ENCODE results near the gene CENPS. TPM values are rescaled to one million over a fixed set of nuclear protein-coding genes. Genes with fewer than 3 reads are reported as not detected.
A peak's percentile ranks its signal among the peaks of the same experiment; 100 is the strongest.
"Not testable (repeated sequence)": the region's sequence is repeated elsewhere in the genome, so short reads cannot be mapped to it uniquely, and the experiment has no call there.

Gene CENPS
- total RNA-seq, 6 donors from 2014 or later, result 1.4 to 23.0 (median 14.3) TPM

GRCh38 chr1:10473145-10473765 lies 43.0 kb downstream of the CENPS start:
- WGBS, 2 donors, result 87 to 91% methylated on average over 23 of the region's 23 CpGs
- peak overlapping the region in 1 of 4 donors; percentile 86 for H3K4me3 ChIP-seq
- DNase-seq, result no peak
- TF ChIP-seq EP300 (IDR thresholded peaks at IDR 0.05), result no peak
- TF ChIP-seq POLR2A (IDR thresholded peaks at IDR 0.05), result no peak
- no peak for TF ChIP-seq POLR2AphosphoS5 (IDR thresholded peaks at IDR 0.05)
- TF ChIP-seq, protein P1, sequence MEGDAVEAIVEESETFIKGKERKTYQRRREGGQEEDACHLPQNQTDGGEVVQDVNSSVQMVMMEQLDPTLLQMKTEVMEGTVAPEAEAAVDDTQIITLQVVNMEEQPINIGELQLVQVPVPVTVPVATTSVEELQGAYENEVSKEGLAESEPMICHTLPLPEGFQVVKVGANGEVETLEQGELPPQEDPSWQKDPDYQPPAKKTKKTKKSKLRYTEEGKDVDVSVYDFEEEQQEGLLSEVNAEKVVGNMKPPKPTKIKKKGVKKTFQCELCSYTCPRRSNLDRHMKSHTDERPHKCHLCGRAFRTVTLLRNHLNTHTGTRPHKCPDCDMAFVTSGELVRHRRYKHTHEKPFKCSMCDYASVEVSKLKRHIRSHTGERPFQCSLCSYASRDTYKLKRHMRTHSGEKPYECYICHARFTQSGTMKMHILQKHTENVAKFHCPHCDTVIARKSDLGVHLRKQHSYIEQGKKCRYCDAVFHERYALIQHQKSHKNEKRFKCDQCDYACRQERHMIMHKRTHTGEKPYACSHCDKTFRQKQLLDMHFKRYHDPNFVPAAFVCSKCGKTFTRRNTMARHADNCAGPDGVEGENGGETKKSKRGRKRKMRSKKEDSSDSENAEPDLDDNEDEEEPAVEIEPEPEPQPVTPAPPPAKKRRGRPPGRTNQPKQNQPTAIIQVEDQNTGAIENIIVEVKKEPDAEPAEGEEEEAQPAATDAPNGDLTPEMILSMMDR (IDR thresholded peaks at IDR 0.05), result no peak
- no peaks in the 10 kb centered on the region for H3K27me3 ChIP-seq
- H3K36me3 ChIP-seq, result peaks cover 2 to 11% (median 7%) of the 10 kb centered on the region in 4 donors
- H3K4me1 ChIP-seq, result peaks cover 19 to 45% (median 30%) of the 10 kb centered on the region in 4 donors
- H3K27ac ChIP-seq, result peak overlapping the region in 2 of 4 donors; percentile 81 to 85
- no peak for ATAC-seq (ENCODE audit: low FRiP score in 2 of 2)
- no peaks in the 10 kb centered on the region for H3K9me3 ChIP-seq

DNA sequence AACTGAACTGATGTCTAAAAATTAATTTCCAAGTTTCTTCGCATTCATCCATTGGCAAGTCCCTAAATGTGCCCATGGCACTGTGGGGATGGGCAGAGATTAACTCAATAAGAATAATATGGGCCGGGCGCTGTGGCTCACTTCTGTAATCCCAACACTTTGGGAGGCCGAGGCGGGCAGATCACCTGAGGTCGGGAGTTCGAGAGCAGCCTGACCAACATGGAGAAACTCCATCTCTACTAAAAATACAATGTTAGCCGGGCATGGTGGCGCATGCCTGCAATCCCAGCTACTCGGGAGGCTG lies 44.0 kb downstream of the CENPS start:
- Histone ChIP-seq H3K27ac (peak overlapping the region in 3 of 4 donors; percentile 82 to 93 (median 88)), H3K4me1 (peaks cover 19 to 45% (median 30%) of the 10 kb centered on the region in 4 donors), H3K4me3 (peak overlapping the region in 3 of 4 donors; percentile 81 to 87 (median 82))
- not testable (repeated sequence) for H3K36me3 ChIP-seq; H3K27me3 ChIP-seq; DNase-seq; H3K9me3 ChIP-seq; ATAC-seq (ENCODE audit: low FRiP score in 2 of 2)
- WGBS, 2 donors, result 86 to 91% methylated on average over 10 of the region's 10 CpGs

GRCh38 chr1:10474613-10475507 lies 44.6 kb downstream of the CENPS start, which contains the start of gene PEX14:
Gene PEX14 (plus strand): TSS chr1:10474950. CDS start chr1:10474967, 17 bp downstream.
- 16 to 20% methylated on average over 26 to 36 of the region's 50 CpGs for WGBS, 2 donors
- peak within 1 kb of the TSS; percentile 81 to 94 (median 84) for H3K4me3 ChIP-seq
- ATAC-seq (ENCODE audit: low FRiP score in 2 of 2) (peak; percentile 94 to 95), DNase-seq (peak; percentile 88 to 91)
- peaks cover 19 to 45% (median 30%) of the 10 kb centered on the region in 4 donors for H3K4me1 ChIP-seq
- H3K27me3 ChIP-seq, result no peaks in the 10 kb centered on the region
- H3K36me3 ChIP-seq, result no peaks in the 10 kb centered on the region
- H3K27ac ChIP-seq, result peak within 1 kb of the TSS; percentile 74 to 93 (median 85)
- no peaks in the 10 kb centered on the region for H3K9me3 ChIP-seq
- TF ChIP-seq POLR2A (IDR thresholded peaks at IDR 0.05) (peak in 1 of 4 donors; percentile 57), EP300 (IDR thresholded peaks at IDR 0.05) (no peak), POLR2AphosphoS5 (IDR thresholded peaks at IDR 0.05) (peak in 1 of 2 donors; percentile 47)
- TF ChIP-seq, protein P1 (IDR thresholded peaks at IDR 0.05), result no peak

DNA sequence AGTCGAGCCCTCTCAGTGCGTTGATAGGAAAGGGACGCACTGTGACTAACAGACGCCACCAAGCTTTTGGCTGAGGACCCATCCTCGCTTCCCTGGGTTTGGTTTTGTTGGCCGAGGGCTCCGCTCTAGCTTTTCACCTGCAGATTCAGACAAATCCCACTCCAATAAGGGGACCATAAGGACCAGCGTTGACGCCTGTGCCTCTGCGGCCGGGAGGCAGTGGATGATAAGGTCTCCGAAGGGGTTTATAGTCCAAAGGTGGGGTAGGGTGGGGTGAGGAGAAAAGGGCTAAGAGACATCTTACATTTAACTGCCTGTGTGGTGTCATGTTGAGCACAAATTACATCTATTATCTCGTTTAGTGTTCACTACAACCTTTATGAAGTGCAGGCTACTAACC lies 45.3 kb downstream of the CENPS start:
- Histone ChIP-seq H3K4me3 (peak overlapping the region; percentile 81 to 94 (median 84)), H3K4me1 (peaks cover 19 to 45% (median 30%) of the 10 kb centered on the region in 4 donors), H3K36me3 (no peaks in the 10 kb centered on the region), H3K9me3 (no peaks in the 10 kb centered on the region), H3K27ac (peak overlapping the region; percentile 74 to 93 (median 85)), H3K27me3 (no peaks in the 10 kb centered on the region)
- TF ChIP-seq, protein P1 (IDR thresholded peaks at IDR 0.05), result no peak
- TF ChIP-seq EP300 (IDR thresholded peaks at IDR 0.05), result no peak
- TF ChIP-seq POLR2A (IDR thresholded peaks at IDR 0.05), result no peak
- no peak for TF ChIP-seq POLR2AphosphoS5 (IDR thresholded peaks at IDR 0.05)
- DNase-seq, result no peak
- no peak for ATAC-seq (ENCODE audit: low FRiP score in 2 of 2)
- WGBS, 2 donors, result 0 to 2% methylated on average over 12 to 13 of the region's 13 CpGs

DNA sequence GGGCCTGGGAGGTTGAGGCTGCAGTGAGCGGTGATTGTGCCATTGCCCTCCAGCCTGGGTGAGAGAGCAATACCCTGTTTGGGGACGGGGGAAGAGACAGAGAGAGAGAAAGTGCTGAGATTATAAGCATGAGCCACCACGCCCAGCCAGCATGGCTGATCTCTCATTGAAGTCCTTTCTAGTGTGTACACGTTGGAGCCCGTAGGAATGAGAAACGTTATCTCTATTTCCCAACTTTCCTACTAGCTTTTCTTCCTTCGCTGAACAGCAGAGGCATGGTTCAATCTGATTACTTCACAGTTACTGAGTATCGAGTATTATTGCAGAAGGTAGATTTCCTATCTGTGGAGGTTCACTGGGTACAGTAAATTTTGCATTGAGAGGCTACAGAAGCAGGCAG lies 49.1 kb downstream of the CENPS start:
- DNase-seq, result no peak
- WGBS, 2 donors, result 66 to 70% methylated on average over 8 of the region's 8 CpGs

More for the DNA sequence above, 49.1 kb downstream of the CENPS start:
- Histone ChIP-seq H3K4me3 (no peak overlapping the region), H3K36me3 (no peaks in the 10 kb centered on the region), H3K27ac (no peak overlapping the region), H3K4me1 (peaks cover 12 to 35% (median 16%) of the 10 kb centered on the region in 4 donors), H3K27me3 (no peaks in the 10 kb centered on the region), H3K9me3 (no peaks in the 10 kb centered on the region)
- TF ChIP-seq EP300 (IDR thresholded peaks at IDR 0.05), result no peak
- no peak for TF ChIP-seq POLR2AphosphoS5 (IDR thresholded peaks at IDR 0.05)
- TF ChIP-seq POLR2A (IDR thresholded peaks at IDR 0.05), result no peak
- TF ChIP-seq, protein P1 (IDR thresholded peaks at IDR 0.05), result no peak
- no peak for ATAC-seq (ENCODE audit: low FRiP score in 2 of 2)

All from upper lobe of left lung (tissue), 6 donors.